KMS-11 (cell line): ENCODE data around the gene IL34.

ENCODE experiments used
- H2AFZ ChIP-seq: fragments of 200-600 bp; sonication (generic); 2 replicates; pipeline ENCODE4 v1.6.1; 2016; ENCODE audit warnings: antibody characterized with exemption, mixed run types, low read depth
- H3K27ac ChIP-seq: fragments of 200-600 bp; sonication (generic); 2 replicates; pipeline ENCODE4 v1.6.1; 2016; ENCODE audit warnings: mild to moderate bottlenecking, mixed run types
- H3K27me3 ChIP-seq: fragments of 200-600 bp; sonication (generic); 2 replicates; pipeline ENCODE4 v1.6.1; 2017; ENCODE audit warnings: mild to moderate bottlenecking, low read depth, mixed run types, moderate library complexity; ENCODE audit not compliant: insufficient read depth
- H3K36me3 ChIP-seq: fragments of 200-600 bp; sonication (generic); 2 replicates; pipeline ENCODE4 v1.6.1; 2017; ENCODE audit warnings: mild to moderate bottlenecking, mixed run types; ENCODE audit not compliant: insufficient read depth
- H3K4me1 ChIP-seq: fragments of 200-600 bp; sonication (generic); 2 replicates; pipeline ENCODE4 v1.6.1; 2016; ENCODE audit warnings: mild to moderate bottlenecking, low read depth, mixed run types; ENCODE audit not compliant: poor library complexity, severe bottlenecking
- H3K4me2 ChIP-seq: fragments of 200-600 bp; sonication (generic); 2 replicates; pipeline ENCODE4 v1.7.0; 2016; ENCODE audit warnings: mild to moderate bottlenecking, mixed run types
- H3K4me3 ChIP-seq: fragments of 200-600 bp; sonication (generic); IDR thresholded peaks from 2 replicates; pipeline ENCODE4 v1.6.1; 2017; ENCODE audit warnings: low read depth, low read length, mixed read lengths; ENCODE audit not compliant: insufficient read depth
- H3K79me2 ChIP-seq: fragments of 200-600 bp; sonication (generic); 2 replicates; pipeline ENCODE4 v1.6.1; 2016; ENCODE audit warnings: low read depth, mixed run types; ENCODE audit not compliant: insufficient read depth
- H3K9ac ChIP-seq: fragments of 200-600 bp; sonication (generic); 2 replicates; pipeline ENCODE4 v1.6.1; 2016; ENCODE audit warnings: mild to moderate bottlenecking, mixed run types
- H4K20me1 ChIP-seq: fragments of 200-600 bp; sonication (generic); 2 replicates; pipeline ENCODE4 v1.6.1; 2016; ENCODE audit warnings: mild to moderate bottlenecking, mixed run types; ENCODE audit not compliant: insufficient read depth
- TF ChIP-seq, protein P1 (sequence below): fragments of 200-600 bp; sonication (generic); conservative IDR thresholded peaks from 2 replicates; pipeline ENCODE4 v1.6.1; 2017; ENCODE audit warnings: low read depth, mild to moderate bottlenecking, antibody characterized with exemption, low read length, moderate library complexity, mixed read lengths

Gene IL34

DNA sequence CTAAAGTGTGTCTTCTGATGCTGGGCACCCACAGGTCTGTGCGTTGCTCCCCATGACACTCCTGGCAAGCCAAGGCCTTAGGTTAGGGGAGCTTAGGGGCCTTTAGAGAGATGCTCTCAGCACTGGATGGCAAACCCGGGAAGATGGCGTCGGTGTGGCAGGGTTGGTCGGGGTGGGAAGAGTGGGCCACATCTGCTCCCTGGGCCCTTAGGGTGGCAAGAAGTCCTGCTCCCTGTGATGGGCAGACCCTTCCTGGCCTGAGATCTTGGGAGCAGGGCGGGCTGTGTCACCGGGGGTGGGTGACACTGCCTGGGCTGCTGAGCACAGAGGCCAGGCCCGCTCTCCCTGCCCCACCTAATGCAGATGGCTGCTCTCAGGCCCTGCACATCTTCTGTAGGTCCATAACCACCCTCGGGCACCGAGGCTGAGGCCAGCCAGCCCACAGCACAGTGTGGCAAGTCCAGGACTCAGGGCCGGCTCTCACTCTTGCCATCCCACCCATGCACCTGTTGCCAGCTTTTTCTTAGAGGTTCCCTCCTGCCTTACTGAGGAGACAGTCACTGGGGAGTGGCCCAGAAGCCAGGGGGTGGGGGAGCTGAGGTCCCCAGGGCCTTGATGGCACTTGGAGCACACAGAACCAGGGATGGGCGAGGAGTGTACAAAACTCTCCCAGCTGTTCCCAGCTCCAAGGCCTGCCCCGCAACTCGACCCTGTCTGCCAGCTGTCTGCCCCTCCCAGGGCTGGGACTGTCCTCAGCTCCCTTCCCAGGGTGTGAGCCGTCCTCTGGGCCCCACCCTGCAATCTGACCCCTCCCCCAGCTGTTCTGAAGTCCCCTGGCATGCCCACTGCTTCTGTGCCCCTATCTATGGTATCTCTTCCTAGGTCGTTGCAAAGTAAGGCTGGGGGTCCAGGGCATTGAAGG is 43.9 kb downstream of the IL34 start:
- H3K27ac ChIP-seq, result no peak overlapping the region

DNA sequence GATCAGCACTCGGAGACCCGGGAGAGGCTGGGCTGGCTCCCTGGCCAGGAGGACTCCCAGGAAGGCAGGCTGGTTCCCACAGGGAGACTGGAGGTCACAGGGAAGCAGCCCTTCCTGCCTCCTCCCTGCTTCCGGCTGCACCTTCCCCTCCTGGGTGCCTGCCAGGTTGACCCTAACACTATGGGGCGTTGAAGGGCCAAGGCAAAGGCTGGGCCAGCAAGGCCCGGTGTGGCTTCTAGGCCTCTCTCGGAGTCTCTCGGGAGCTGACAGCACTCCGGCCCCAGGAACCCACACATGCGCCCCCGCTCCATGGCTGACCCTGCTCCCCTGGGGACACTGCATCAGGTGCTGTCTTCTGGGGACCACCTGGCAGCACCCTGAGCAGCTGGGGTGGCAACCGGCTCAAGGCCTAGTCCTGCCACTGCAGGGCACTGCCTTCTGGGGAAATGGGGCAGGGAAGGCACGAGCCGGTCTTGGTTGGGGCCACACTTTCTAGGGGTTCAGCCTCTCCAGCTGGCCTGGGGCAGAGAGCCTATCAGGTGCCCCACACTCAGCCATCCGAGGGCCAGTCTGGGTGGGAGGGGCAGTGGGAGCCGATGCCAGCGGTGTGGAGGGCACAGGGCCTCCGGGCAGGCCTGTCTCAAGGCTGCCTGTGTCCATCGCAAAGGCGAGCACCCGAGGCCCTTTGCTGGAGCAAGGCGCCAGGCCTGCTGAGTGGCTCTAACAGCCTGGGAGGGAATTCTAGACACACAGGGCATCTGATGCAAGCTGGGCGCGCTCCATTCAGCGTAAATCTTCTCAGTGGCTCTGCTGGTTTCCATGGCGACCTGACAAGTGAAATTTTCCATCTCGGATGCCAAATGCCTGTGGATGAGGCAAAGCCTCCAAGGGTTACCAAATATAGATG is 45.1 kb downstream of the IL34 start:
- H3K4me2 ChIP-seq, result no peak overlapping the region
- H3K4me3 ChIP-seq, result no peak overlapping the region
- H3K4me1 ChIP-seq, result peaks cover 9% of the 10 kb centered on the region
- TF ChIP-seq, protein P1, sequence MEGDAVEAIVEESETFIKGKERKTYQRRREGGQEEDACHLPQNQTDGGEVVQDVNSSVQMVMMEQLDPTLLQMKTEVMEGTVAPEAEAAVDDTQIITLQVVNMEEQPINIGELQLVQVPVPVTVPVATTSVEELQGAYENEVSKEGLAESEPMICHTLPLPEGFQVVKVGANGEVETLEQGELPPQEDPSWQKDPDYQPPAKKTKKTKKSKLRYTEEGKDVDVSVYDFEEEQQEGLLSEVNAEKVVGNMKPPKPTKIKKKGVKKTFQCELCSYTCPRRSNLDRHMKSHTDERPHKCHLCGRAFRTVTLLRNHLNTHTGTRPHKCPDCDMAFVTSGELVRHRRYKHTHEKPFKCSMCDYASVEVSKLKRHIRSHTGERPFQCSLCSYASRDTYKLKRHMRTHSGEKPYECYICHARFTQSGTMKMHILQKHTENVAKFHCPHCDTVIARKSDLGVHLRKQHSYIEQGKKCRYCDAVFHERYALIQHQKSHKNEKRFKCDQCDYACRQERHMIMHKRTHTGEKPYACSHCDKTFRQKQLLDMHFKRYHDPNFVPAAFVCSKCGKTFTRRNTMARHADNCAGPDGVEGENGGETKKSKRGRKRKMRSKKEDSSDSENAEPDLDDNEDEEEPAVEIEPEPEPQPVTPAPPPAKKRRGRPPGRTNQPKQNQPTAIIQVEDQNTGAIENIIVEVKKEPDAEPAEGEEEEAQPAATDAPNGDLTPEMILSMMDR, result no peak
- no peaks in the 10 kb centered on the region for H3K36me3 ChIP-seq
- no peak overlapping the region for H3K27ac ChIP-seq
- H4K20me1 ChIP-seq, result no peaks in the 10 kb centered on the region
- no peaks in the 10 kb centered on the region for H3K27me3 ChIP-seq
- no peak overlapping the region for H3K9ac ChIP-seq
- no peak overlapping the region for H2AFZ ChIP-seq
- H3K79me2 ChIP-seq, result no peaks in the 10 kb centered on the region

More for the DNA sequence above, 43.9 kb downstream of the IL34 start:
- Histone ChIP-seq H3K9ac (no peak overlapping the region), H3K4me1 (no peaks in the 10 kb centered on the region), H2AFZ (no peak overlapping the region), H3K79me2 (no peaks in the 10 kb centered on the region), H3K27me3 (no peaks in the 10 kb centered on the region), H3K4me2 (no peak overlapping the region), H3K4me3 (no peak overlapping the region), H3K36me3 (no peaks in the 10 kb centered on the region), H4K20me1 (no peaks in the 10 kb centered on the region)
- TF ChIP-seq, protein P1, result no peak

DNA sequence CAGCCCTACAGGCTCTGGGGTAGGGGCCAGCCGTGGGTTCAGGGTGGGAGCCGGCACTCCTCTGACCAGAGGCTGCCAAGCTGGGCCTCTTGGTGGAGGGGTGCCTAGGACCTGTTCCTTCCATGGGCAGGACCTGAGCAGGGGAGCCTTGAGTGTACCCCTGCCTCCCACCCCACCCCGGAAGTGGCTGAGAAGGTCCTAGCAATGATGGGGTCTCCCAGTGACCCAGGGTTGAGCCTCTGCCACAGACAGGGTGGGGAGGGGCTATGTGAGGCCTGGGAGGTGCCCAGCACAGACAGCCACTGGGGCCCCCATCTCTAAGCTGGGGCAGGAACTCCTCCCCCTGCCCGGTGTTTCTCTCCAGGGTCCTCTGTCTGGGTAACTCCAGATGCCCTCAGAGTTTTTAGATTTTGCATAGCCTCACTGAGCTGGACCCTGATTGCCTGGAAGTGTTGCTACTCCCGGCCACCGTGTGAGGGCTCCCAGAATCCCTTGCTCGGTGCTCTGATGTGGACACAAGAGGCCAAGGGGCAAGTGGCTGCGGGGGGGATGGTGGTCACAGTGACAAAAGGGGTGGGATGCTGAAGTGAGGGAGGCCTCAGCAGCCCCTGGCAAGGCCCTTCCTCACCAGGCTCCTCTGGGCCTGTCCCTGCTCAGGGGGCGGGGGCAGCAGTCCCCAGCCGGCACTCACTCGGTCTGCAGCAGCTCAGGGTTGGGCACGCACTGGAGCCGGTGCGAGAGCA is 45.9 kb downstream of the IL34 start:
- H3K4me1 ChIP-seq, result peaks cover 9% of the 10 kb centered on the region
- H3K4me2 ChIP-seq, result no peak overlapping the region
- no peaks in the 10 kb centered on the region for H4K20me1 ChIP-seq
- TF ChIP-seq, protein P1, result no peak
- H3K27ac ChIP-seq, result no peak overlapping the region
- H2AFZ ChIP-seq, result no peak overlapping the region
- H3K36me3 ChIP-seq, result no peaks in the 10 kb centered on the region
- no peak overlapping the region for H3K4me3 ChIP-seq
- H3K79me2 ChIP-seq, result no peaks in the 10 kb centered on the region
- H3K27me3 ChIP-seq, result no peaks in the 10 kb centered on the region
- no peak overlapping the region for H3K9ac ChIP-seq
